ENCODE results near the gene TMIGD1.
A peak's percentile ranks its signal among the peaks of the same experiment; 100 is the strongest.
"Not testable (repeated sequence)": the region's sequence is repeated elsewhere in the genome, so short reads cannot be mapped to it uniquely, and the experiment has no call there.

Gene TMIGD1

DNA sequence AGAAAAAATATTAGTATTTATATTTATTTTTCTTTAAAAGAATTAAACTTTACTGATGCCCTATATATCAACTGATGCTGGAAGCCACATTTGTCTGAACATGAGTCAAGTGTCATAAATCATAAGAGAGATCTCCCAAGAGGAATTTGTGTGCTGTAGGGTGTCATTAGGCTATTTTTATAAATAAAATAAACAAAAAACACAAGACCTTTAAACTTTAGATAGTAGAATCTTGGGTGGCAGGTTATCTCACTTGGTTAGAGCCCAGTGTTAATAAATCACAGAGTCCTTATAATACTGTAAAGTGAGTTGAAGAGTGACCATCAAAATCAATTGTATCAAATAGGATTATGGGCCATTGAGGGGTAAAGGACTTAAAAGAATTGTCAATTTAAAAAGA is 23.6 kb upstream of the TMIGD1 start:
- POLR2A ChIA-PET = no interaction called here
- TF ChIP-seq CTBP1 (IDR thresholded peaks at IDR 0.05; ENCODE audit: borderline replicate concordance) (no peak), FOXM1 (IDR thresholded peaks at IDR 0.05; ENCODE audit: borderline replicate concordance) (no peak), BHLHE40 (IDR thresholded peaks at IDR 0.05; ENCODE audit: borderline replicate concordance) (no peak), PKNOX1 (IDR thresholded peaks at IDR 0.05) (no peak), HDGF (IDR thresholded peaks at IDR 0.05; ENCODE audit: borderline replicate concordance) (no peak), SUZ12 (IDR thresholded peaks at IDR 0.05) (no peak), TARDBP (IDR thresholded peaks at IDR 0.05) (no peak), NFRKB (IDR thresholded peaks at IDR 0.05) (no peak), LEF1 (IDR thresholded peaks at IDR 0.05; ENCODE audit: borderline replicate concordance) (no peak), L3MBTL2 (conservative IDR thresholded peaks at IDR 0.05) (no peak), FOXK2 (IDR thresholded peaks at IDR 0.05) (no peak), ELF4 (IDR thresholded peaks at IDR 0.05) (no peak)
- DNase-seq (ENCODE audit: extremely low spot score) = no peak
- CTCF ChIA-PET = interaction anchor here (0.7 kb wide), 1 partner anchor 21 kb away, joined by 3 read pairs; no protein-coding TSS in a partner anchor

- CTCF ChIA-PET = no interaction called here
- TF ChIP-seq PKNOX1 (IDR thresholded peaks at IDR 0.05) (no peak), FOXM1 (IDR thresholded peaks at IDR 0.05; ENCODE audit: borderline replicate concordance) (no peak), BHLHE40 (IDR thresholded peaks at IDR 0.05; ENCODE audit: borderline replicate concordance) (no peak), TARDBP (IDR thresholded peaks at IDR 0.05) (no peak), NFRKB (IDR thresholded peaks at IDR 0.05) (no peak), ARNT (IDR thresholded peaks at IDR 0.05) (no peak), ELF4 (IDR thresholded peaks at IDR 0.05) (no peak), FOXA1 (IDR thresholded peaks at IDR 0.05) (no peak), L3MBTL2 (conservative IDR thresholded peaks at IDR 0.05) (no peak), ZNF384 (IDR thresholded peaks at IDR 0.05) (no peak), FOXK2 (IDR thresholded peaks at IDR 0.05) (no peak)
- POLR2A ChIA-PET = interaction anchor here (0.9 kb wide), 1 partner anchor 10 kb away, joined by 3 read pairs; no protein-coding TSS in a partner anchor
- DNase-seq (ENCODE audit: extremely low spot score) = no peak
Measured at GRCh38 chr17:30354701-30355100, 20.8 kb upstream of the TMIGD1 start.

DNA sequence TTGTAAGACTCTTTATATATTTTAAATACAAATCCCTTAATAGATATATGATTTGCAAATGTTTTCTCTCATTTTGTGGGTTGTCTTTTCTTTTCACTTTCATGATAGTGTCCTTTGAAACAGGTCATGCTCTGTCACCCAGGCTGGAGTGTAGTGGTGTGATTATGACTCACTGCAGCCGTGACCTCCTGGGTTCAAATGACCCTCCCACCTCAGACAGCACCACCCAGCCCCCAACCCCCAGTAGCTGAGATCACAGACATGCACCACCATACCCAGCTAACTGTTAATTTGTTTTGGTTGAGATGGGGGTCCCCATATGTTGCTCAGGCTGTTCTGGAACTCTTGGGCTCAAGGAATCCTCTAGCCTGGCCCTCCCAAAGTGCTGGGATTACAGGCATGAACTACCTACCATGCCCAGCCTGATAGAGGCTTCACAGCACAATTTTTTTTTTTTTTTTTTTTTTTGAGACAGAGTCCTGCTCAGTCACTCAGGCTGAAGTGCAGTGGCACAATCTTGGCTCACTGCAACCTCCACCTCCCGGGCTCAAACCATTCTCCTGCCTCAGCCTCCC is 18.5 kb upstream of the TMIGD1 start:
- ChIA-PET POLR2A (no interaction called here), CTCF (interaction anchor here (1.2 kb wide), 1 partner anchor 12 kb away, joined by 8 read pairs; no protein-coding TSS in a partner anchor)
- TF ChIP-seq FOXA1 (IDR thresholded peaks at IDR 0.05) = no peak
- no peak for TF ChIP-seq PKNOX1 (IDR thresholded peaks at IDR 0.05)
- no peak for TF ChIP-seq SUZ12 (IDR thresholded peaks at IDR 0.05)
- no peak for TF ChIP-seq LEF1 (IDR thresholded peaks at IDR 0.05; ENCODE audit: borderline replicate concordance)
- TF ChIP-seq L3MBTL2 (conservative IDR thresholded peaks at IDR 0.05) = no peak
- TF ChIP-seq ZNF384 (IDR thresholded peaks at IDR 0.05) = no peak
- no peak for TF ChIP-seq ARNT (IDR thresholded peaks at IDR 0.05)
- TF ChIP-seq NFRKB (IDR thresholded peaks at IDR 0.05) = no peak
- no peak for TF ChIP-seq SP1 (IDR thresholded peaks at IDR 0.05)
- no peak for TF ChIP-seq CTBP1 (IDR thresholded peaks at IDR 0.05; ENCODE audit: borderline replicate concordance)
- TF ChIP-seq FOXM1 (IDR thresholded peaks at IDR 0.05; ENCODE audit: borderline replicate concordance) = no peak
- TF ChIP-seq TARDBP (IDR thresholded peaks at IDR 0.05) = no peak
- TF ChIP-seq HDGF (IDR thresholded peaks at IDR 0.05; ENCODE audit: borderline replicate concordance) = no peak
- DNase-seq (ENCODE audit: extremely low spot score) = no peak

DNA sequence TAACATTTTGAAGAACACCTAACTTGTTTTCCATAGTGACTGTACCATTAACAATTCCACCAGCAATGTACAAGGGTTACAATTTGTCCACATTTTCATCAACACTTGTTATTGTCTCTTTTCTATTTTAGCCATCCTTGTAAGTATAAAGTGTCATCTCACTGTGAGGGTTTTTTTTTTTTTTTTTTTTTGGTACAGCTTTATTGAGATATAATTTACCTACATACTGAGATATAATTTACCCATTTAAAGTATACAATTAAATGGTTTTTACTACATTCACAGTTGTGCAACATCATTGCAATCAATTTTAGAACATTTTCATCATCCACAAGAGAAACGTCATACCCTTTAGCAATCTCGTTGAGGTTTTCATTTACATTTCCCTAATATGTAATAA is 17.9 kb upstream of the TMIGD1 start:
- ChIA-PET POLR2A (no interaction called here), CTCF (interaction anchor here (1.2 kb wide), 1 partner anchor 12 kb away, joined by 8 read pairs; no protein-coding TSS in a partner anchor)
- TF ChIP-seq BHLHE40 (IDR thresholded peaks at IDR 0.05; ENCODE audit: borderline replicate concordance) (no peak), ZNF384 (IDR thresholded peaks at IDR 0.05) (peak; percentile 82)
- no peak for DNase-seq (ENCODE audit: extremely low spot score)

DNA sequence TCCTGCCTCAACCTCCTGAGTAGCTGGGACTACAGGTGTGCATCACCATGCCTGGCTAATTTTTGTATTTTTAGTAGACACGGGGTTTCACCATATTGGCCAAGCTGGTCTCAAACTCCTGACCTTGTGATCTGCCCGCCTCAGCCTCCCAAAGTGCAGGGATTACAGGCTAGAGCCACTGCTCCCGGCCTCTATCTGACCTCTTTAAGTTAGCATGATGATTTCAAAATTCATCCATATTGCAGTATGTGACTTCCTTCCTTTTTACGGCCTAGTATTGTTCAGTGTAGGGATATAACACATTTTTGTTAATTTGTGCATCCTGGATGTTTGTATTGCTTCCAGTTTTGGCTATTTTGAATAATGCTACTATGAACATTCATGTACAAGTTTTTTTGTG is 17.4 kb upstream of the TMIGD1 start:
- DNase-seq (ENCODE audit: extremely low spot score); CTCF ChIA-PET; POLR2A ChIA-PET: not testable (repeated sequence)

DNA sequence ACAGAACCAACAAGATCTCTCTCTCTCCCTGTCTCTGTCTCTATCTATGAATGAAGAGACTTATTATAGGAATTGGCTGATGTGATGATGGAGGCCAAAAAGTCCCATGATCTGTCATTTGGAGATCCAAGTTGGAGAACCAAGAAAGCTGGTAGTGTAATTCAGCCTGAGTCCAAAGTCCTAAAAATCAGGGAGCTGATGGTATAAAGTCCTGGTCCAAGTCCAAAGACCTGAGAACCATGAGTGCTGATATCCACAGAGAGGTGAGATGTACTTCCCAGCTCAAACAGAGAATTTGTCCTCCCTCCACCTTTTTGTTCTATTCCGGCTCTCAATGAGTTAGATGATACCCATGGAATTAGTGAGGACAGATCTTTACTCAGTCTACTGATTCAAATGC is 15.4 kb upstream of the TMIGD1 start:
- CTCF ChIA-PET = no interaction called here
- no peak for DNase-seq (ENCODE audit: extremely low spot score)
- TF ChIP-seq ZNF384 (IDR thresholded peaks at IDR 0.05) (no peak), NFRKB (IDR thresholded peaks at IDR 0.05) (no peak), ARNT (IDR thresholded peaks at IDR 0.05) (no peak), TARDBP (IDR thresholded peaks at IDR 0.05) (no peak), PKNOX1 (IDR thresholded peaks at IDR 0.05) (no peak), SP1 (IDR thresholded peaks at IDR 0.05) (no peak), LEF1 (IDR thresholded peaks at IDR 0.05; ENCODE audit: borderline replicate concordance) (no peak), L3MBTL2 (conservative IDR thresholded peaks at IDR 0.05) (no peak), FOXM1 (IDR thresholded peaks at IDR 0.05; ENCODE audit: borderline replicate concordance) (no peak), CTBP1 (IDR thresholded peaks at IDR 0.05; ENCODE audit: borderline replicate concordance) (no peak)
- POLR2A ChIA-PET = no interaction called here
